SK-N-SH treated with all-trans-retinoic acid at 6 μM for 48 hours (cell line): ENCODE data around the gene ENGASE.

Experiments used
- ATAC-seq: fragments of 200-7000 bp; cut with Tn5 transposase; 3 replicates; pipeline ENCODE4 v1.9.1; 2020; ENCODE audit warnings: mild to moderate bottlenecking, moderate library complexity
- BACH2 ChIP-seq: fragments of 250-450 bp; sonication (Bioruptor Pico); IDR thresholded peaks from 2 replicates; pipeline ENCODE4 v1.9.0; 2021; ENCODE audit warnings: mild to moderate bottlenecking, borderline replicate concordance
- CREB5 ChIP-seq: fragments of 250-450 bp; sonication (Bioruptor Pico); IDR thresholded peaks from 2 replicates; pipeline ENCODE4 v1.5.1; 2020; ENCODE audit warnings: low read depth, mild to moderate bottlenecking, moderate library complexity
- CSDC2 ChIP-seq: fragments of 250-450 bp; sonication (Bioruptor Pico); IDR thresholded peaks from 2 replicates; pipeline ENCODE4 v1.5.0; 2020; ENCODE audit warnings: mild to moderate bottlenecking, moderate library complexity
- CSRNP3 ChIP-seq: fragments of 250-450 bp; sonication (Bioruptor Pico); IDR thresholded peaks from 2 replicates; pipeline ENCODE4 v1.5.1; 2021; ENCODE audit warnings: mild to moderate bottlenecking, moderate library complexity
- ESRRG ChIP-seq: fragments of 250-450 bp; sonication (Bioruptor Pico); IDR thresholded peaks from 2 replicates; pipeline ENCODE4 v1.6.1; 2021; ENCODE audit warnings: mild to moderate bottlenecking
- GLIS3 ChIP-seq: fragments of 250-450 bp; sonication (Bioruptor Pico); IDR thresholded peaks from 2 replicates; pipeline ENCODE4 v1.5.0; 2020; ENCODE audit warnings: mild to moderate bottlenecking, moderate library complexity
- ISL1 ChIP-seq: fragments of 250-450 bp; sonication (Bioruptor Pico); IDR thresholded peaks from 2 replicates; pipeline ENCODE4 v2.1.2; 2022; ENCODE audit warnings: mild to moderate bottlenecking, moderate library complexity
- OSR1 ChIP-seq: fragments of 250-450 bp; sonication (Bioruptor Pico); IDR thresholded peaks from 2 replicates; pipeline ENCODE4 v1.8.0; 2022; ENCODE audit warnings: moderate library complexity, mild to moderate bottlenecking, inconsistent platforms
- PATZ1 ChIP-seq: fragments of 250-450 bp; sonication (Bioruptor Pico); IDR thresholded peaks from 2 replicates; pipeline ENCODE4 v1.8.0; 2020; ENCODE audit warnings: mild to moderate bottlenecking, moderate library complexity, borderline replicate concordance
- POU6F1 ChIP-seq: fragments of 250-450 bp; sonication (Bioruptor Pico); IDR thresholded peaks from 2 replicates; pipeline ENCODE4 v1.8.0; 2021; ENCODE audit warnings: low read depth, mild to moderate bottlenecking, moderate library complexity, borderline replicate concordance
- PPARA ChIP-seq: fragments of 250-450 bp; sonication (Bioruptor Pico); IDR thresholded peaks from 2 replicates; pipeline ENCODE4 v1.5.0; 2020; ENCODE audit warnings: mild to moderate bottlenecking, borderline replicate concordance
- RARB ChIP-seq: fragments of 250-450 bp; sonication (Bioruptor Pico); IDR thresholded peaks from 2 replicates; pipeline ENCODE4 v1.8.0; 2021; ENCODE audit warnings: mild to moderate bottlenecking, moderate library complexity
- SNAI2 ChIP-seq: fragments of 250-450 bp; sonication (Bioruptor Pico); IDR thresholded peaks from 2 replicates; pipeline ENCODE4 v1.5.0; 2020; ENCODE audit warnings: mild to moderate bottlenecking, moderate library complexity
- TCF4 ChIP-seq: fragments of 250-450 bp; sonication (Bioruptor Pico); IDR thresholded peaks from 2 replicates; pipeline ENCODE4 v1.8.0; 2021; ENCODE audit warnings: mild to moderate bottlenecking, moderate library complexity, borderline replicate concordance
- TOX ChIP-seq: fragments of 250-450 bp; sonication (Bioruptor Pico); IDR thresholded peaks from 2 replicates; pipeline ENCODE4 v1.8.0; 2021; ENCODE audit warnings: mild to moderate bottlenecking, moderate library complexity, borderline replicate concordance
- TSHZ2 ChIP-seq: fragments of 250-450 bp; sonication (Bioruptor Pico); IDR thresholded peaks from 2 replicates; pipeline ENCODE4 v1.5.0; 2020; ENCODE audit warnings: mild to moderate bottlenecking, moderate library complexity
- ZFP3 ChIP-seq: fragments of 250-450 bp; sonication (Bioruptor Pico); IDR thresholded peaks from 2 replicates; pipeline ENCODE4 v1.5.0; 2020; ENCODE audit warnings: mild to moderate bottlenecking, moderate library complexity
- ZFP30 ChIP-seq: fragments of 450-650 bp; formaldehyde crosslinking; IDR thresholded peaks from 2 replicates; pipeline ENCODE4 v1.5.0; 2022; ENCODE audit warnings: mild to moderate bottlenecking, moderate library complexity
- ZNF565 ChIP-seq: fragments of 450-650 bp; formaldehyde crosslinking; conservative IDR thresholded peaks from 2 replicates; pipeline ENCODE4 v1.5.0; 2020; ENCODE audit warnings: low read depth, mild to moderate bottlenecking, moderate library complexity
- ZNF8 ChIP-seq: fragments of 450-650 bp; formaldehyde crosslinking; IDR thresholded peaks from 2 replicates; pipeline ENCODE4 v1.5.0; 2020; ENCODE audit warnings: mild to moderate bottlenecking, moderate library complexity

ENGASE gene

GRCh38 chr17:79036181-79036580 is 38.4 kb upstream of the ENGASE start:
- no peak for ATAC-seq
- TF ChIP-seq GLIS3 (CRISPR knock-in tag) (no peak), ZNF565 (CRISPR knock-in tag) (no peak), TSHZ2 (CRISPR knock-in tag) (no peak), TOX (CRISPR knock-in tag) (no peak), ZFP3 (CRISPR knock-in tag) (no peak), SNAI2 (CRISPR knock-in tag) (no peak), ESRRG (no peak), ZFP30 (no peak)

- peak; percentile 87 for ATAC-seq
- TF ChIP-seq TCF4 (no peak), ZFP30 (no peak), PATZ1 (CRISPR knock-in tag) (peak; percentile 39; the same call in 1 of the 2 replicates), ZFP3 (CRISPR knock-in tag) (0 out of 2 replicates have a peak, but pooled peaks have one; percentile 11), ESRRG (no peak)
- TF ChIP-seq, all 23 proteins: peak for 2
Measured at GRCh38 chr17:79036596-79036995, 38.0 kb upstream of the ENGASE start.

GRCh38 chr17:79038545-79039135 is 36.0 kb upstream of the ENGASE start:
- TF ChIP-seq BACH2 (CRISPR knock-in tag) (no peak), CREB5 (CRISPR knock-in tag) (no peak), PPARA (no peak), CSDC2 (no peak), CSRNP3 (CRISPR knock-in tag) (no peak), RARB (CRISPR knock-in tag) (no peak), ISL1 (CRISPR knock-in tag) (no peak), ZFP3 (CRISPR knock-in tag) (no peak), ZNF8 (CRISPR knock-in tag) (no peak), OSR1 (CRISPR knock-in tag) (no peak), ESRRG (no peak), PATZ1 (CRISPR knock-in tag) (no peak), TSHZ2 (CRISPR knock-in tag) (no peak), POU6F1 (CRISPR knock-in tag) (no peak), TOX (CRISPR knock-in tag) (no peak), ZNF565 (CRISPR knock-in tag) (no peak)
- no peak for ATAC-seq
